Mammary epithelial cell (primary cell): ENCODE data around the gene IL25.

Experiments
- CTCF ChIP-seq, 2 donors: IDR thresholded peaks in 1 of 2; conservative IDR thresholded peaks in 1 of 2; 2 replicates each; pipeline ENCODE4 v1.5.1; 2011 to 2012; ENCODE audit warnings: inconsistent platforms in 2 of 2, low read length in 2 of 2, mild to moderate bottlenecking in 2 of 2, control low read depth in 1 of 2, low read depth in 1 of 2; ENCODE audit not compliant: insufficient read depth in 1 of 2; ENCODE audit errors: extremely low read depth in 1 of 2
- EZH2 ChIP-seq: IDR thresholded peaks from 2 replicates; pipeline ENCODE4 v1.6.1; 2012; ENCODE audit warnings: low read length, inconsistent platforms, borderline replicate concordance

GRCh38 chr14:23376482-23377197 lies 4.0 kb downstream of the IL25 start, which contains the start of gene CMTM5:
- TF ChIP-seq EZH2 (no peak), CTCF (conservative IDR thresholded peaks at IDR 0.05 in 1 of 2, IDR thresholded peaks at IDR 0.05 in 1 of 2; ENCODE audit: extremely low read depth in 1 of 2, insufficient read depth in 1 of 2, low read depth in 1 of 2, low read length in 2 of 2) (no peak)
